PFSK-1 (cell line): ENCODE measurements around the gene STX12.

ENCODE experiments used
- FOXP2 ChIP-seq: optimal IDR thresholded peaks from 2 replicates; pipeline ENCODE3; 2011; ENCODE audit warnings: borderline replicate concordance, control low read depth, inconsistent platforms; ENCODE audit not compliant: insufficient read depth; ENCODE audit errors: extremely low read length, extremely low read depth
- POLR2AphosphoS5 ChIP-seq: IDR thresholded peaks from 2 replicates; pipeline ENCODE4 v1.6.1; 2012; ENCODE audit warnings: low read depth, mild to moderate bottlenecking, control low read depth, low read length, moderate library complexity
- REST ChIP-seq, 2 experiments: IDR thresholded peaks; 2 replicates each; pipeline versions ENCODE4 v1.6.1 to v1.8.0; 2011 to 2012; ENCODE audit warnings: low read depth in 2 of 2, low read length in 2 of 2, control low read depth in 1 of 2, inconsistent platforms in 1 of 2, mild to moderate bottlenecking in 1 of 2, moderate library complexity in 1 of 2; ENCODE audit not compliant: insufficient read depth in 1 of 2
- SIN3A ChIP-seq: IDR thresholded peaks from 2 replicates; pipeline ENCODE4 v1.6.1; 2012; ENCODE audit warnings: mild to moderate bottlenecking, low read length, moderate library complexity, borderline replicate concordance; ENCODE audit not compliant: insufficient read depth
- TAF1 ChIP-seq: IDR thresholded peaks from 2 replicates; pipeline ENCODE4 v1.6.1; 2012; ENCODE audit warnings: low read length, control low read depth, borderline replicate concordance; ENCODE audit not compliant: insufficient read depth

STX12 gene

GRCh38 chr1:27856561-27857343 is 83.7 kb downstream of the STX12 start:
- TF ChIP-seq TAF1 (no peak), SIN3A (no peak), REST (IDR thresholded peaks at IDR 0.05; ENCODE audit: insufficient read depth in 1 of 2, low read depth in 2 of 2, low read length in 2 of 2) (no peak), FOXP2 (no peak), POLR2AphosphoS5 (no peak)

GRCh38 chr1:27858072-27858948 is 85.3 kb downstream of the STX12 start:
- TF ChIP-seq FOXP2, result no peak
- no peak for TF ChIP-seq POLR2AphosphoS5
- no peak for TF ChIP-seq TAF1
- no peak for TF ChIP-seq REST (IDR thresholded peaks at IDR 0.05; ENCODE audit: insufficient read depth in 1 of 2, low read depth in 2 of 2, low read length in 2 of 2)

- TF ChIP-seq REST (IDR thresholded peaks at IDR 0.05; ENCODE audit: insufficient read depth in 1 of 2, low read depth in 2 of 2, low read length in 2 of 2) (no peak), POLR2AphosphoS5 (no peak), SIN3A (no peak), TAF1 (no peak), FOXP2 (no peak)
These were observed 86.0 kb downstream of the STX12 start for GRCh38 chr1:27858949-27859576.

GRCh38 chr1:27861436-27861835 is 88.4 kb downstream of the STX12 start:
- no peak for TF ChIP-seq SIN3A
- no peak for TF ChIP-seq FOXP2
- no peak for TF ChIP-seq REST (IDR thresholded peaks at IDR 0.05; ENCODE audit: insufficient read depth in 1 of 2, low read depth in 2 of 2, low read length in 2 of 2)
